B cell (primary cell): Measurements from ENCODE around the gene ANKRD44. TPM values are rescaled to one million over a fixed set of nuclear protein-coding genes. Genes with fewer than 3 reads are reported as not detected.

Experiments used
- ATAC-seq: fragments of 200-7000 bp; cut with Tn5 transposase; one replicate; pipeline ENCODE4 v1.10.0; 2021; ENCODE audit warnings: low read depth, mild to moderate bottlenecking, moderate number of reproducible peaks, moderate library complexity
- CTCF ChIA-PET: fragments of 350-600 bp; sonication (Branson Sonifier 250); formaldehyde crosslinking; loops from one replicate; lab custom pipeline; 2021; ENCODE audit warnings: antibody characterized with exemption, inconsistent platforms; lab: Charles Lee
- POLR2A ChIA-PET: fragments of 350-600 bp; sonication (Branson Sonifier 250); formaldehyde crosslinking; loops from one replicate; lab custom pipeline; 2021; ENCODE audit warnings: antibody characterized with exemption; lab: Charles Lee
- DNase-seq: peaks from one replicate; pipeline ENCODE4 v3.0.0; 2013
- H2AFZ ChIP-seq: 2 replicates; pipeline ENCODE4 v1.6.1; 2012; ENCODE audit warnings: mild to moderate bottlenecking, low read depth, low read length; ENCODE audit not compliant: insufficient read depth, poor library complexity, severe bottlenecking
- H3K27ac ChIP-seq, 2 donors: 1 replicate in 1 of 2; 2 replicates in 1 of 2; pipeline ENCODE4 v1.5.1; 2012 to 2013; ENCODE audit warnings: low read length in 2 of 2, mild to moderate bottlenecking in 2 of 2, moderate library complexity in 1 of 2
- H3K27me3 ChIP-seq, 4 experiments: fragments of 200-600 bp in 1 of 4; sonication (generic) in 1 of 4; replicated peaks in 1 of 4; 1 replicate in 2 of 4; 2 replicates in 2 of 4; pipeline versions ENCODE4 v1.6.1 to v1.7.0; 2013 to 2016; ENCODE audit warnings: low read length in 3 of 4, mild to moderate bottlenecking in 2 of 4, mixed read lengths in 1 of 4, moderate library complexity in 1 of 4; ENCODE audit not compliant: insufficient read depth in 4 of 4, control insufficient read depth in 3 of 4; ENCODE audit errors: control extremely low read depth in 1 of 4
- H3K36me3 ChIP-seq, 2 experiments: replicated peaks in 1 of 2; 1 replicate in 1 of 2; 2 replicates in 1 of 2; pipeline versions ENCODE4 v1.6.1 to v1.7.1; 2013; ENCODE audit warnings: low read length in 1 of 2; ENCODE audit not compliant: insufficient read depth in 2 of 2, control insufficient read depth in 1 of 2; ENCODE audit errors: control extremely low read depth in 1 of 2, extremely low read depth in 1 of 2
- H3K4me1 ChIP-seq, 2 donors: fragments of 200-600 bp in 1 of 2; sonication (generic) in 1 of 2; 1 replicate in 1 of 2; 2 replicates in 1 of 2; pipeline versions ENCODE4 v1.5.1 to v1.6.1; 2013 to 2017; ENCODE audit warnings: low read length in 2 of 2; ENCODE audit not compliant: control insufficient read depth in 2 of 2, insufficient read depth in 2 of 2
- H3K4me2 ChIP-seq: replicated peaks from 2 replicates; pipeline ENCODE3; 2012; ENCODE audit warnings: mild to moderate bottlenecking, low read depth, low read length; ENCODE audit not compliant: poor library complexity, severe bottlenecking
- H3K4me3 ChIP-seq, 5 experiments: fragments of 200-600 bp in 1 of 5; sonication (generic) in 1 of 5; 1 replicate in 3 of 5; 2 replicates in 2 of 5; pipeline versions ENCODE4 v1.5.1 to v1.7.0; 2011 to 2016; ENCODE audit warnings: low read length in 4 of 5, mild to moderate bottlenecking in 4 of 5, low read depth in 2 of 5, control low read depth in 1 of 5, moderate library complexity in 1 of 5; ENCODE audit not compliant: insufficient read depth in 1 of 5; ENCODE audit errors: control extremely low read depth in 1 of 5, extremely low read depth in 1 of 5
- H3K79me2 ChIP-seq: fragments of 200-600 bp; sonication (generic); one replicate; pipeline ENCODE4 v1.6.0; 2016; ENCODE audit warnings: low read length; ENCODE audit not compliant: control insufficient read depth, insufficient read depth
- H3K9ac ChIP-seq: fragments of 200-600 bp; sonication (generic); 2 replicates; pipeline ENCODE4 v1.6.1; 2017; ENCODE audit warnings: mild to moderate bottlenecking, low read length, moderate library complexity
- H3K9me3 ChIP-seq, 3 donors: one replicate each; pipeline versions ENCODE4 v1.6.1 to v1.7.1; 2013; ENCODE audit warnings: low read length in 2 of 3; ENCODE audit not compliant: control insufficient read depth in 2 of 3, insufficient read depth in 1 of 3; ENCODE audit errors: control extremely low read depth in 1 of 3
- H4K20me1 ChIP-seq: 2 replicates; pipeline ENCODE4 v1.6.0; 2012; ENCODE audit warnings: mild to moderate bottlenecking, low read length; ENCODE audit not compliant: insufficient read depth, control insufficient read depth, poor library complexity, severe bottlenecking
- H3K27ac Mint-ChIP-seq: one replicate; pipeline ENCODE4 v1.8.0; 2021; ENCODE audit warnings: mixed read lengths
- H3K27me3 Mint-ChIP-seq: one replicate; pipeline ENCODE4 v1.8.0; 2021; ENCODE audit warnings: mixed read lengths
- H3K4me1 Mint-ChIP-seq: one replicate; pipeline ENCODE4 v1.8.0; 2021; ENCODE audit warnings: mixed read lengths
- H3K4me3 Mint-ChIP-seq: one replicate; pipeline ENCODE4 v1.8.0; 2021; ENCODE audit warnings: mixed read lengths
- H3K9me3 Mint-ChIP-seq: one replicate; pipeline ENCODE4 v1.8.0; 2022; ENCODE audit warnings: mixed read lengths; ENCODE audit not compliant: insufficient read depth
- CTCF ChIP-seq: fragments of 200-600 bp; IDR thresholded peaks from one replicate; pipeline ENCODE4 v1.8.0; 2022; ENCODE audit warnings: antibody characterized with exemption, mild to moderate bottlenecking
- EZH2 ChIP-seq: IDR thresholded peaks from 2 replicates; pipeline ENCODE4 v1.6.1; 2012; ENCODE audit warnings: borderline replicate concordance, low read depth, mild to moderate bottlenecking, moderate library complexity, low read length; ENCODE audit not compliant: insufficient read depth, poor library complexity, severe bottlenecking
- WGBS: methylation state at CpG from one replicate; pipeline ENCODE4 v1.1.5; 2013; ENCODE audit warnings: missing lambda C conversion rate; ENCODE audit not compliant: insufficient coverage; 5-methylcytosine and 5-hydroxymethylcytosine counted together
- intact Hi-C: fragments of 100-400 bp; cut with micrococcal nuclease; formaldehyde crosslinking; loops from one replicate; pipeline ENCODE4 v1.10.0; 2022
- polyA plus RNA-seq: library from polyadenylated mRNA; depleted of rRNA; stranded (reverse); fragments of >200 nt; gene quantifications from 2 replicates; pipeline ENCODE4 v1.2.3, GENCODE V29; 2012
- total RNA-seq, 2 donors: library from RNA; stranded (reverse); fragments of 120-200 nt in 1 of 2; gene quantifications; 1 replicate in 1 of 2; 2 replicates in 1 of 2; pipeline versions ENCODE4 v1.2.3 to v1.2.4, GENCODE V29; 2013 to 2022

Gene ANKRD44
- total and polyA plus RNA-seq, 2 donors (not counting 1 experiment from before 2014, with no cell fraction given): 92.6 to 457 TPM

GRCh38 chr2:196952936-196953335, 357.6 kb downstream of the ANKRD44 start:
- no peak overlapping the region for H3K27ac ChIP-seq
- H3K27me3 ChIP-seq: peaks cover 0 to 3% (median 0%) of the 10 kb centered on the region in 4 experiments
- no peaks in the 10 kb centered on the region for H4K20me1 ChIP-seq
- H3K9me3 ChIP-seq: no peaks in the 10 kb centered on the region
- WGBS: no CpG with 5 or more reads among the region's 2 CpGs
- ATAC-seq (no peak), DNase-seq (no peak)
- no peaks in the 10 kb centered on the region for H3K4me1 Mint-ChIP-seq
- H3K27ac Mint-ChIP-seq: no peak overlapping the region
- peaks cover 12% of the 10 kb centered on the region for H3K27me3 Mint-ChIP-seq
- H2AFZ ChIP-seq: no peak overlapping the region
- ChIA-PET POLR2A (no interaction called here), CTCF (no interaction called here)
- H3K9ac ChIP-seq: no peak overlapping the region
- TF ChIP-seq CTCF (no peak), EZH2 (no peak)
- H3K79me2 ChIP-seq: no peaks in the 10 kb centered on the region
- H3K9me3 Mint-ChIP-seq: no peaks in the 10 kb centered on the region
- no peaks in the 10 kb centered on the region for H3K4me1 ChIP-seq
- H3K4me3 ChIP-seq: no peak overlapping the region
- intact Hi-C loops: no loop called here
- no peak overlapping the region for H3K4me2 ChIP-seq
- H3K36me3 ChIP-seq: no peaks in the 10 kb centered on the region
- no peak overlapping the region for H3K4me3 Mint-ChIP-seq

- H3K9me3 Mint-ChIP-seq: no peaks in the 10 kb centered on the region
- Histone ChIP-seq H3K27me3 (peaks cover 0 to 3% (median 0%) of the 10 kb centered on the region in 4 experiments), H3K4me1 (no peaks in the 10 kb centered on the region), H3K4me2 (no peak overlapping the region), H3K4me3 (no peak overlapping the region), H3K9ac (no peak overlapping the region), H3K9me3 (no peaks in the 10 kb centered on the region), H3K79me2 (no peaks in the 10 kb centered on the region), H3K27ac (no peak overlapping the region), H4K20me1 (no peaks in the 10 kb centered on the region), H3K36me3 (no peaks in the 10 kb centered on the region), H2AFZ (no peak overlapping the region)
- 67% methylated on average over 1 of the region's 2 CpGs for WGBS
- peaks cover 12% of the 10 kb centered on the region for H3K27me3 Mint-ChIP-seq
- H3K27ac Mint-ChIP-seq: no peak overlapping the region
- H3K4me3 Mint-ChIP-seq: no peak overlapping the region
- DNase-seq: no peak
- POLR2A ChIA-PET: no interaction called here
- no peak for ATAC-seq
- intact Hi-C loops: no loop called here
- CTCF ChIA-PET: no interaction called here
- TF ChIP-seq EZH2 (no peak), CTCF (no peak)
- no peaks in the 10 kb centered on the region for H3K4me1 Mint-ChIP-seq
Measured at GRCh38 chr2:196951973-196952372, 358.6 kb downstream of the ANKRD44 start.
